ACC112 (cell line): ENCODE data around the gene NAT14.

Experiments
- H2AFZ ChIP-seq: fragments of 200-600 bp; sonication (generic); one replicate; pipeline ENCODE4 v1.6.0; 2017; ENCODE audit warnings: antibody characterized with exemption, low read length; ENCODE audit not compliant: unreplicated experiment
- H3K27ac ChIP-seq: fragments of 200-600 bp; sonication (generic); 2 replicates; pipeline ENCODE4 v1.5.1; 2014; ENCODE audit warnings: low read depth, mild to moderate bottlenecking, antibody characterized with exemption, low read length, moderate library complexity
- H3K27me3 ChIP-seq: fragments of 200-600 bp; sonication (generic); 2 replicates; pipeline ENCODE4 v1.6.1; 2014; ENCODE audit warnings: mild to moderate bottlenecking, antibody characterized with exemption, low read length, moderate library complexity, mixed read lengths; ENCODE audit not compliant: insufficient read depth
- H3K36me3 ChIP-seq: fragments of 200-600 bp; sonication (generic); 2 replicates; pipeline ENCODE4 v1.6.1; 2016; ENCODE audit warnings: mild to moderate bottlenecking, antibody characterized with exemption, low read length, moderate library complexity, mixed read lengths; ENCODE audit not compliant: insufficient read depth
- H3K4me1 ChIP-seq: fragments of 200-600 bp; sonication (generic); one replicate; pipeline ENCODE4 v1.6.1; 2016; ENCODE audit warnings: low read length, mixed read lengths; ENCODE audit not compliant: insufficient read depth, unreplicated experiment, control insufficient read depth
- H3K4me3 ChIP-seq: fragments of 200-600 bp; sonication (generic); 2 replicates; pipeline ENCODE4 v1.5.1; 2014; ENCODE audit warnings: mild to moderate bottlenecking, low read depth, low read length
- H3K79me2 ChIP-seq: fragments of 200-600 bp; sonication (generic); one replicate; pipeline ENCODE4 v1.6.0; 2016; ENCODE audit warnings: low read length; ENCODE audit not compliant: control insufficient read depth, unreplicated experiment, insufficient read depth

The NAT14 gene

GRCh38 chr19:55484593-55485438 is at the start of gene NAT14:
Gene NAT14 (plus strand): TSS chr19:55485188. CDS start chr19:55485709, 521 bp downstream.
- H3K4me1 ChIP-seq: peaks cover 28% of the 10 kb centered on the region
- peak within 1 kb of the TSS; percentile 87 for H3K27ac ChIP-seq
- no peaks in the 10 kb centered on the region for H3K27me3 ChIP-seq
- peak within 1 kb of the TSS; percentile 45 for H2AFZ ChIP-seq
- peaks cover 5% of the 10 kb centered on the region for H3K79me2 ChIP-seq
- H3K36me3 ChIP-seq: no peaks in the 10 kb centered on the region
- peak within 1 kb of the TSS; percentile 83 for H3K4me3 ChIP-seq

GRCh38 chr19:55436847-55437246 is 48.1 kb upstream of the NAT14 start:
- H3K79me2 ChIP-seq: no peaks in the 10 kb centered on the region
- H2AFZ ChIP-seq: no peak overlapping the region
- H3K4me1 ChIP-seq: no peaks in the 10 kb centered on the region
- peaks cover 32% of the 10 kb centered on the region for H3K27me3 ChIP-seq
- no peaks in the 10 kb centered on the region for H3K36me3 ChIP-seq
- H3K27ac ChIP-seq: no peak overlapping the region
- H3K4me3 ChIP-seq: no peak overlapping the region

- Histone ChIP-seq H3K27ac (no peak overlapping the region), H3K4me3 (no peak overlapping the region), H3K79me2 (no peaks in the 10 kb centered on the region), H2AFZ (no peak overlapping the region), H3K36me3 (no peaks in the 10 kb centered on the region), H3K4me1 (no peaks in the 10 kb centered on the region), H3K27me3 (peaks cover 33% of the 10 kb centered on the region)
These were observed 47.6 kb upstream of the NAT14 start for GRCh38 chr19:55437410-55437809.

GRCh38 chr19:55439052-55439451 is 45.9 kb upstream of the NAT14 start:
- Histone ChIP-seq H3K27me3 (peaks cover 40% of the 10 kb centered on the region), H3K27ac (no peak overlapping the region), H3K4me3 (no peak overlapping the region), H3K4me1 (no peaks in the 10 kb centered on the region), H3K36me3 (no peaks in the 10 kb centered on the region), H2AFZ (no peak overlapping the region), H3K79me2 (no peaks in the 10 kb centered on the region)

- no peak overlapping the region for H3K4me3 ChIP-seq
- H3K79me2 ChIP-seq: no peaks in the 10 kb centered on the region
- H3K36me3 ChIP-seq: no peaks in the 10 kb centered on the region
- no peak overlapping the region for H3K27ac ChIP-seq
- H3K4me1 ChIP-seq: no peaks in the 10 kb centered on the region
- peaks cover 53% of the 10 kb centered on the region for H3K27me3 ChIP-seq
- H2AFZ ChIP-seq: no peak overlapping the region
These were observed 44.4 kb upstream of the NAT14 start for GRCh38 chr19:55440411-55441105.

- Histone ChIP-seq H3K79me2 (no peaks in the 10 kb centered on the region), H2AFZ (no peak overlapping the region), H3K27ac (no peak overlapping the region), H3K4me3 (no peak overlapping the region), H3K4me1 (no peaks in the 10 kb centered on the region), H3K27me3 (peaks cover 53% of the 10 kb centered on the region), H3K36me3 (no peaks in the 10 kb centered on the region)
These were observed 43.7 kb upstream of the NAT14 start for GRCh38 chr19:55441319-55441691.

- no peak overlapping the region for H3K4me3 ChIP-seq
- H3K36me3 ChIP-seq: no peaks in the 10 kb centered on the region
- H3K27me3 ChIP-seq: peaks cover 53% of the 10 kb centered on the region
- H3K27ac ChIP-seq: no peak overlapping the region
- no peaks in the 10 kb centered on the region for H3K79me2 ChIP-seq
- H3K4me1 ChIP-seq: no peaks in the 10 kb centered on the region
- H2AFZ ChIP-seq: no peak overlapping the region
These were observed 43.2 kb upstream of the NAT14 start for GRCh38 chr19:55441692-55442321.

GRCh38 chr19:55442372-55442961 is 42.5 kb upstream of the NAT14 start:
- Histone ChIP-seq H3K4me1 (no peaks in the 10 kb centered on the region), H3K4me3 (no peak overlapping the region), H2AFZ (no peak overlapping the region), H3K36me3 (no peaks in the 10 kb centered on the region), H3K27me3 (peaks cover 57% of the 10 kb centered on the region), H3K27ac (no peak overlapping the region), H3K79me2 (no peaks in the 10 kb centered on the region)

GRCh38 chr19:55443045-55443823 is 41.8 kb upstream of the NAT14 start, which contains the start of gene SHISA7:
Gene SHISA7 (minus strand): TSS chr19:55443300. CDS start chr19:55442863, 437 bp downstream.
- peaks cover 57% of the 10 kb centered on the region for H3K27me3 ChIP-seq
- no peak within 1 kb of the TSS for H3K4me3 ChIP-seq

More at GRCh38 chr19:55443045-55443823, 41.8 kb upstream of the NAT14 start, which contains the start of gene SHISA7:
- H3K4me1 ChIP-seq: no peaks in the 10 kb centered on the region
- no peak within 1 kb of the TSS for H3K27ac ChIP-seq
- H3K36me3 ChIP-seq: no peaks in the 10 kb centered on the region
- H3K79me2 ChIP-seq: no peaks in the 10 kb centered on the region
- H2AFZ ChIP-seq: no peak within 1 kb of the TSS
